HUDEP-2 (cell line): ENCODE results near the gene MATR3.

ENCODE experiments used
- DNase-seq, 76 experiments: peaks; one replicate each; lab custom pipeline; 2025; ENCODE audit not compliant: unreplicated experiment in 76 of 76; lab: John Stamatoyannopoulos, UW

MATR3 gene

DNA sequence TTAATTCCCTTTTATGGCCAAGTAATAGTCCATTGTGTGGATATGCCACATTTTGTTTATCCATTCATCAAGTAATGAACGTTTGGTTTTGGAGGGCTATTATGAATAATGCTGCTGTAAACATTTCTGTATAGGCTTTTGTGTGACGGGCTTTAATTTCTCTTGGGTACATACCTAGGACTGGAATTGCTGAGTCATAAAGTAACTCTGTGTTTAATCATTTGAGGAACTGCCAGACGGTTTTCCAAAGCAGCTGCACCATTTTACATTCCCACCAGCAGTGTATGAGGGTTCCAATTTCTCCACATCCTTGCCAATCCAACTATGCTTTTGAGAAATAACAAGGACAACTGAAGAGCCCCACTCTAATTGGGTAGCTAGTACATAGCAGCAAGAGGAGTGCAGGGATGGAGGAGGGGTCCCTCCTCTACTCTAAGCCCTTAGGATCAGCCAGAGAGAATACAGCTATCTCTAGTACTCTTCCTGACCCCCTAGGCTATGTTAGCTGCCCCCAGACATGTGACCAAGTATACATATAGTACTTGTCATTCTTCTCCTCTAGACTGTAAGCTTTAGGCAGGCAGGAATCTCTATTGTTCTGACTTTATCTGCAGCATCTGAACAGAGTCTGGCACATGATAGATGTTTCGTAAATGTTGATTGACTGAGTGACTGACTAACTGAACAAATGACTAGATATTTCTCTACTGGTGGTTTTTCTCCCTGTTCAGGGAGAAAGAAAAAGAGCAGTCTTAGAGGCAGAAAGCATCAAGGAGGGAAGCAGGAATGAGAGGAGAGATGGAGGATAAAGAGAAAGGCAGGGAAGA is 22.1 kb upstream of the MATR3 start:
- peak in 2 of 76 experiments; percentile 17 to 33 for DNase-seq

DNA sequence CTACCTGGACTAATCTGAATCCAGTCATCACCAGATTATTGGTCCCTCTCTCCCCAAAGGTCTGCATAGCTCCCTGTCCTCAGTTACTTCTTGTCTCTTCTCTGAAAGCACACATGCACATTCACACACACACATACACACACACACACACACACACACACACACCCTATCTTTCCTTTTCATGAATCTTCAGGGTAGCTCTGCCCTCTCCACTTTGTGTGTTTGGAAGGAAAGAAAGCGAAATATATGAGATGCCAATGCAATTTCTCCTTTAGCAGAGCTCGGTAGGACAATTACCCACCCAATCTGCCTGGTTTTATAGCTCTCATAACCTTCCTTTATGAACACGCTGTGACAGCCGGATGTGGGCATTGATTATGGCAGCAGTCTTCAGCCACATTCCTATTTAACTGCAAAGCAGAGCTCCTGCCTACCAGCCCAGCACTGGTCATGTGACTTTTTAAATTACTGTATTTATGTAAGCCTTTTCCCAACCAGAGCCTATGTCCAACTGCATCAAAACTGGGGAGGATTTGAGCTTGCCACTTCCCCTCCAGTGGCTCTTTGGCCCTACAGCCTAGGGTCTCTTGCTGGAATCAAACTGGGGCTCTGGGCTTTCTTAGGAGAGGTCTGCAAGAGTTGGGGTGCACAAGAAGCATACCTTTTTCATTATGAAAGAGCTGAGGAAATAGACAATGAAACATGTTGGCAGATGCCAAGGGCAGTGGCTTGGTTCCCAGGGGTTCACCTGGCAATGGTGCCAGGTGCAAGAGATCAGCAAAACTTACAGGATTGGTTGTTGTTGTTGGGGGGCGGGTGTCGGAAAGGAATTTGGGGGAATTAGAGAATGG is 20.8 kb upstream of the MATR3 start:
- no peak for DNase-seq

DNA sequence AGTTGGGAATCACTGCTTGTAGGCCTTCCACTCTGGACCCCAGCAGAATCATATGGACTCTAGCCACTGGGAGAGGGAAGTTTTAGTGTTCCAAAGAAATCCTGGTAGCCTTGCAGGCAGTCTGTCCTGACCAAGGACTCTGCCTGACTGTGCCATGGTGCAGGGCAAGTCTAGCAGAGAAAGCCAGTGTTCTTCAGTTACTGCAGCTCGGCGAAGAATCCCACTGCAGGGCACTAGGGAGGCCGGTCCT is 20.3 kb upstream of the MATR3 start:
- DNase-seq = no peak

DNA sequence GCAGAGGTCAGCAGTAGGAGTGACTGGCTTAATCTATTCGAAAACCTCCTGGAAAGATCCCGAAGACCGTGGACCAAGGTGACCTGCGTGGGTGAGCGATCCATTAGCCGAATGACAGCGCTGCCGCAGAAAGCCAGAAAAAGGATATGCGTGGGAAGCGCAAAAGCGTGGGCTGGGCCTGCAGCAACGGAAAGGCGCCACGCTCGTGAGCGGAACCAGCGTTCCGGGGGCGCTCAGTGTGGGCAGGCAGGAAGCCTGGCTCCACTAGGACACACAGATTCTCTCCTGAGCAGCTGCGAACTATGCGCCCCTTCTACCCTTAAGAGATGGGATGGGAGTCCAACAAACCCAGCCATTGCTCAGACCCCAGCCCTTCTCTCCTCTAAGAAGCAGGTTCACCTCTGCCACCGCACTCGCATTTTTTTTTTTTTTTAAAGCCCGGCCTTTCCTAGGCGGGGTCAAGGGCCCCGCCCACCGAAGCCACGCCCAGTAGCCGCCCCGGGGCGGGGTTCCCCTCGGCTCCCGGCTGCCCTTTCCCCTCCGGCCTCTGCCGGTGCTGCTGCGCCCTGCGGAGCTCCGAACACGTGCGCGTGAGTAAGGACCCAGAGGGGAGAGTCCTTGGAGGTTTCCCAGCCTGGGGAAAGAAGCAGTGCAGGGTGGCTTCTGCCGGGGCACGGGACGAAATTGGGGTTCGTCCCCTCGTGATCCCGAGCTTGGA is 19.8 kb upstream of the MATR3 start:
- peak in 75 of 76 experiments; percentile 15 to 92 (median 82) for DNase-seq

DNA sequence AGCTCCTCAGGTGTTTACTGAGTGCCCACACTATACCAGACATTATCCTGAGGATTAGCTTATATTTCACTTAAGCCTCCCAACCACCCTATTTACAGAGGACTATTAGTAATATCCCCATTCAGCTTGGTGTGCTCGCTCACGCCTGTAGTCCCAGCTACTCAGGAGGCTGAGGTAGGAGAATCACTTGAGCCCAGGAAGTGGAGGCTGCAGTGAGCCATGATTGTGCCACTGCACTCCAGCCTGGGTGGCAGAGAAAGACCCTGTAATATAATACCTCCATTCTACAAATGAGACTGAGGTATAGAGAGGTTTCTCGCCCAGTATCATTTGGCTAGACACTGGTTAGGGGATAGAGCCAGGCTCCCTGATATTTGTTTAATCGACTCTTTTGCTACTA is 18.0 kb upstream of the MATR3 start:
- no peak for DNase-seq

DNA sequence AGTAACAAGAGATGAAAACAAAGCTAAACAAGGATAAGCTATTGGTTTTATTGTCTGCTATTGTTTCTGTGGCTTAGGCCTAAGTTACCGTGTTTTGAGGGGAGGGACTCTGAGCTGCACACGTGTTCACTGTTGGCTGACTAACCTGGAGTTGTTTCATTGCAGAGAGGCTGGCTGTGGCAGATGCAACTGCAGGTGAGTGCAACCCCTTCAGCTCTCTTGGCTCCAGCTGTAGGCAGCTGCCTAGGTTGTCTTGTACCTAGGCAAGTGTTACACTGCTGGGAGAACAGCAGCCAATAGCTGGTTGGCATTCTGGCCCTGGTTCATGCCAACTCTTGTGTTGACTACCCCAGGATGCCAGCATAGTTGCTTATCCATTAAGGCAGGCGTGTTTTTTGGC is 17.6 kb upstream of the MATR3 start:
- peak in 14 of 76 experiments; percentile 2 to 49 (median 26) for DNase-seq

DNA sequence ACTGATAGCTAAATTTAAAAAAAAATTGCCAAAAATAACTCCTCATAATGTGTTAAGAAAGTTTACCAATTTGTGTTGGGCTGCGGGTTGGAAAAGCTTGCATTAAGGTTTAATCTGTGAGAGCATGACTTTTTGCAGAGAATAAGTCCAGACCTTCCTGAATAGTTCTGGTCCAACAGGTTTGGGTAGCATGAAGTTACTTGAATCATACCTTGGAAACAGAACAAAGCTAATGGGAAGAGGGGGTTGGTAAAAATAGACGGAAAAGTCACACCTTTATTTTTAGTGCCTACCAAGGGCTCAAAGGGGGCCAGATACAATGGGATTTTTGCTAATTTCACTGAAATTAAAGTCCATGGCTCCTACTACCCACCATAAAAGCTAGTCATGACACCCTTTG is 17.1 kb upstream of the MATR3 start:
- no peak for DNase-seq

DNA sequence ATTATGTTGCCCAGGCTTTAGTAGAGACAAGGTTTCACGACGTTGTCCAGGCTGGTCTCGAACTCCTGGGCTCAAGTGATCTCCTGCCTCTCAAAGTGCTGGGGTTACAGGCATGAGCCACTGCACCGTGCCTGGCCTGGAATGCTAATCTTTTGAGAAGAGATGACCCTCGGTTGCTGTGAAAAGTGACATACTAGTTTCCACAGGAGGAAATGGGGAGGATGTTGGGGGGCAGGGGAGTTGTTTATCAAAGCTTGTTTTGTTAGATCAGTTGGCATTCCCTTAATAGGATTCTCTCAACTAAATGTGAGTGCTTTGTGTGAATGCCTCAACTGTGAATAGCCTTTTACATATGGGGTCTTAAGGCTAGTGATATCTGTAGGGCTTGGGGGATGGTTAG is 16.4 kb upstream of the MATR3 start:
- DNase-seq = no peak

DNA sequence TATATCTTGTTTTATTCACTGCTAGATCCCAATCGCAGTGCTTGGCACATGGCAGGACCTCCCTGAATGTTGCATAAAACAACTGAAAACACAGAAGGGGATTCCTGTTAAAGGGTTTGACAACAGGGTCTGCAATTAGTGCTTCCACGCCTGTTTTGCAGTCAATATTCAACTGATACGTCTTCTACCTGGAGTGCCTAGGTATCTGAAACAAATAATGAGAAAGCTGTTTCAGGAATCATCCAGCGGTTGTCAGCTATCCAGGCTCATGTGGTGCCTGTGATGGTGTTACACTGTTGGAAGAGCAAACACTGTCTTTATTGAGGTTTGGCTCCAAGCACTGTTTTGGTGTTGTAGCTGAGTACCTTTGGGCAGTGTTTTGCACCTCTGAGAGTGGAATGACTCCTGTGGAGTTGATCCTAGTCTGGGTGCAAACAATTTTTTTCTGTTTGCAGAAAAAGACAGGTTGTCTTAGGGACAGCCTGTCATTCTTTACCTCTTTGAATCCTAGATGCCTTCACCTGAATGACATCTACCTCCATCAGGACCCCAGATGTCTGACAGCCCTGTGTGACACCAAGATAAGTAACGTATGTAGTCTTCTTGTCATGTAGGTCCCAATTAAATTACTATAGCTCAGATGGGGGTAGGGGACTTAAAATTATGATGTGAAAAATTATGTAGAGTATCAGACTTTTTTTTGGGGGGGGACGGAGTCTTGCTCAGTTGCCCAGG is 14.8 kb upstream of the MATR3 start:
- no peak for DNase-seq

DNA sequence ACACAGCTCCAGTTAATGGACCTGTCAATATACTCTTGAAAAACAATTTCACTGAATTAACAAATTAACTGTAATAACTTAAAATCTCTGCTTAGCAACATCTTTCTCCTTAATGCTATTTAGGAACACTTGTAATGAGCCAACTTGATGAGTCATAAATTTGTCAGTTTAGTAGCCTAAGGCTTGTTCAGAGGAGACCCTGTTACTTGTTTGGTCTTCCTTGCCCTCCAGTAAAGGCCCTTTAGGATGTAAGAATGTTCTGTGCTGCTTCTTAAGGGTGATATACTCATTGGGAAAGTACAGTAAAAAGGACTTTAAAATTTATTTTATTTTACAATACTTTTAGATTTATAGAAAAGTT is 11.4 kb upstream of the MATR3 start:
- DNase-seq = no peak

DNA sequence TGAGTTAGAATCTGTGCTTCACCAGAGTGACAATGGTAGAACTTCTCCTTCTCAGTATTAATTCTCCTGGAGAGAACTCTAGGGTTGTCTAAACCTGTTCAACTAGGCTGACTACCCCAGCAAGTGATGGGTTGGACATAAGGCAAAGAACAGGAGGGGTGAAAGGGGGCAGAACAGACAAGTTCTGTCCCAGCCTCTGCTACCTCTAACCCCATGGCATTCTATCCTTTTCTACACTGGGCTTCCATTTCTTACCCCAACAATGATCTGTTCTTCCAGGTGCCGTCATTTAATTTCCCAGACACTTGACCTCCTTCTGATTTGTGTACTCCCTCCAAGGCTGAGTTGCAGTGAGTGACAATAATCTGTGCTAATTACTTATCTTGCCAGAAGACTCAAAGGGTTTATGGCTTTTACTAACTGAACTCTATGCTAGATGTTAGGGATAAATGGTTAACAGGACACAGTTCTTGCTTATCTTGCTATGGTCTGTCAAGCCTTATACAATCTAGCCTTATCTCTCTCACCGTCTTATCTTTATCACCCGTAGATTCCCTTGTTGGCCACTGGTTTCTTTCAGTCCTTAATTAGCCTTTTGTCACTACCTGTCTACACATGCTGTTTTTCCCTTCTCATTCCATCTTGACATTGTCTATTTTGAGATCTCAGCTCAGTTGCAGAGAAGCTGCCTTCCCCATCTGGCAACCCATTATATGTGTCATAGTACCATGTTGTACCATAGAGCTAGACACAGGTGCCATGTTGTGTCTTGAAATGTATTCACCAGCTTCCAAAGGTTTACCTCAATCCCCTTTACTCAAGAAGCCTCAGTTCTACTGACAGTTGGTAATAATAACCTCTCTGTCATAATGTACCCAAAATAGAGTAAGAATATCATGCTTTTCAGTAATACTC is 10.0 kb upstream of the MATR3 start:
- no peak for DNase-seq

DNA sequence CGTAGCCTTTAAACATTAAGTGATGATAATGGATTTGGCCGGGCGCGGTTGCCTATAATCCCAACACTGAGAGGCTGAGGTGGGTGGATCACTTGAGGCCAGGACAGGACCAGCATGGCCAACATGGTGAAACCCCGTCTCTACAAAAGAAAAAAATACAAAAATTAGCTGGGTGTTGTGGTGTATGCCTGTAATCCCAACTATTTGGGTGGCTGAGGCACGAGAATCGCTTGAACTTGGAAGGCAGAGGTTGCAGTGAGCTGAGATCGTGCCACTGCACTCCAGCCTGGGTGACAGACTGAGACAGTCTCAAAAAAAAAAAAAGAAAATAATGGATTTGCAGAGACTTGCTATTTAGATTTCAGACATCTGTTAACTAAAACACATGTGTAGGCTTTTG is 9.2 kb upstream of the MATR3 start:
- no peak for DNase-seq

DNA sequence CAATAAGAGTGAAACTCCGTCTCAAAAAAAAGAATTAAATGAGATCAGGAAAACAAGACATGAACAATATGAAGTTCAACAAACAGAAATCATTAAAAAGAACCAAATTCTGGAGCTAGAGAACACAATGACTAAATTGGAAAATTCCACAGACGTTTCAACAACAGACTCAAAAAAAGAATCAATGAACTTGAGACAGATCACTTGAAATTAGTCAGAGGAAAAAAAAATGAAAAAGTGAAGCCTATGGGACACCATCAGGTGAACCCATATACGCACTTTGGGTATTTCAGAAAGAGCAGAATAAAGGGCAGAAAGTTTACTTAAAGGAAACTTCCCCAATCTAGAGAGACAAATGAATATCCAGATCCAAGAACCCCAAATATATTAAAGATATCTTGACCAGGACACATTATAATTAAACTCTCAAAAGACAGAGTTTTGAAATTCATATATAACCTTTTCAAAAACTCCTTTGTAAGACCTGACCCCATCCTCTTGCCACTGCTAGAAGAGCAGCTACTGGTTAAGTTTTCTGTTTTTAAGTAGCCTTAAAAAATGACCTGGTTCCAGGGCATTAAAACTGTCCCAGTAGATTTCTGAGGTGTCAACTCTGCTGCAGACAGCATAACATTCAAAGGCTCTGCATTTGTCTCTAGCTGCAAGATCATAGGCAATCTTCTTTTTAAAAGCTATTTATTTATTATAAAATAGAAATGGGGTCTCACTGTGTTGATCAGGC is 7.7 kb upstream of the MATR3 start:
- DNase-seq = peak in 1 of 76 experiments; percentile 27

DNA sequence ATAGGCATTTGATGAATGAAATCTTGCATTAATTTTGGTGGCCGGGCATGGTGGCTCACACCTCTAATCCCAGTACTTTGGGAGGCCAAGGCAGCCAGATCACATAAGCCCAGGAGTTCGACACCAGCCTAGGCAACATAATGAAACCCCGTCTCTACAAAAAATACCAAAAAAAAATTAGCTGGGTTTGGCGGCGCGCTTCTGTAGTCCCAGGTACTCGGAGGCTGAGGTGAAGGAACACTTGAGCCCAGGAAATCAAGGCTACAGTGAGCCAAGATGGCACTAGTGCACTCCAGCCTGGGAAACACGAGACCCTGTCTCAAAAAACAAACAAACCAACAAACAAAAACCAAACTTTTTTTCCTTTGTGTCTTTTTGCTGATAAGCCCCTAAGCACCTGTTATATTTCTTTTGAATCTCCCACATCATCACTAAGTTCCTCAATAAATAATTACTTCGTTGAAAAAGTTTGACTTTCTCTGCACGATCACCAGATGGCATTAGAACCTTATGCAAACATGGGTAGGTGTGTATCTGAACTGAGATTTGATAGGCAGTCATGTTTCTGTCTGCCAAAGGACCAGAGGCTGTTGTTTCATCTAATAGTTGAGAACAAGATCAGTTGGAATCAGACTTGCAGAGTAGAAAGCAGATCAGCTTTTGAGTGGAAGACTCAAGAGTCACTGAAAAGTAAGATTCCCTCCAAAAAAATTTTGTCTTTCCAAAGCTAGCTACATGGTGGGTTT is 5.5 kb upstream of the MATR3 start:
- peak in 3 of 76 experiments; percentile 13 to 26 (median 18) for DNase-seq

DNA sequence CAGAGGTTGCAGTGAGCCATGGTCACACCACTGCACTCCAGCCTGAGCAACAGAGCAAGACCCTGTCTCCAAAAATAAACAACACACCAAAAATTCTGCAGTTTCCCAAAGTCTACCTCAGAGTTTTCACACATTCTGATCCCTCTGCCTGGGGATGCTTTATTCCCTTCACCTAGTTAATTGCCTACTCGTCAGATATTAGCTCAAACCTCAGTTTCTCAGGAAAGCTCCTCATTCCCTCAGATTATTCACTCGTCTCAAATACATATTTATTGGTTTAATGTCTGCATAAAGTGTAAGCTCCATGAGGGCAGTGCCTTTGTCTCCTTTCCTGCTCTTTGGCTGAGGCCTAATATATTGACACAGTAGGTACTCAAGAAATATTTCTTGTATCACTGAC is 2.5 kb upstream of the MATR3 start:
- no peak for DNase-seq

DNA sequence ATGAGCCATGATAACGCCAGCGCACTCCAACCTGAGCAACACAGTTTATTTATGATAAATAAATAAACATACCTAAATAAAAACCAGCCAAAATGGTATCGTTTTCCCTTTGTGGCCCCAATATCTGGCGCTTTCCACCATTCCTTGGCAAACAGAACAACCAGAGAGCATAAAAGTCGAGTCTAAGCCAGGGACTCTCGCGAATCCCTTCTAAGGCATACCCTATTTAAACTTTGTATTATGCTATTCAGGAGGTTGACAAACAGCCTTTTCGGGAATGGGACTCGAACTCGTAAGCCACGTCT is 386 bp upstream of the MATR3 start:
- no peak for DNase-seq

DNA sequence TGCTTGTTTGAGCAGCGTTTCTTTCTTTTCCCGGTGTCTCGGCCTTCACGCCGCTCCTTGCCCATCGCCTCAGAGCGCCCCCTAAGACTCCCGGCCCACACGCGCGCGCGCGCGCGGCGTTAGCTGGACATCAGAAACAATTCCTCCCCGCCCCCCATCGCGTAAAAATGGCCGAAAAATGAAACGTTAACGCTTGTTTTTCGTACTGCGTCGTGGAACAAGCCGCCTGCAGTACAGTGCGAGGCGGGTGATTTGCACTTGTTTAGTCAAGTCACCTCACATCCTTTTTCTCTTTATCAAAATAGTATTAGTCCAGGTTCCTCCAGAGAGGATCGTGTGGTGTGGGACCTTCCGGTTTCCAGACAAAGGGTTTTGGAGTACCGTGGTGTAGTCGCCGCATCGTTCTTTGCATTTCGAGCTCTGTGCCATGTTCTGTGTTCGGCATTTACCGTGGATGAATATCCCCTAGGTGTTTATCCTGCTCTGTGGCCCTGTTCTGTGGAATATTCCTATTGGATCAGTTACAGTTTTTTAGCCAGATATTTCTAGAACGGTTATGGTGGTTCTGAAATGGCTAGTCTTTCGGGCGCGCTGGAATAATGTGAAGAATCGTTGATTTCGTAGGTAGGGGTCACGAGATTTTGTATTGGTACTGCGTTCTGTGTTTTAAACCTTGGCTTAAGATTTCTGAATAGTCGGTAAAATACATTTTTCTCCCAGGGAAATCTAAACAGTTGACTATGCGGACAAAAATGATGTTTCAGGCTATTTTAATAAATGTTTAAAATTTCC is 1.0 kb downstream of the MATR3 start:
- DNase-seq = peak in 63 of 76 experiments; percentile 4 to 84 (median 60)
